ENCODE data around the gene TGFBR3.

TGFBR3 gene

DNA sequence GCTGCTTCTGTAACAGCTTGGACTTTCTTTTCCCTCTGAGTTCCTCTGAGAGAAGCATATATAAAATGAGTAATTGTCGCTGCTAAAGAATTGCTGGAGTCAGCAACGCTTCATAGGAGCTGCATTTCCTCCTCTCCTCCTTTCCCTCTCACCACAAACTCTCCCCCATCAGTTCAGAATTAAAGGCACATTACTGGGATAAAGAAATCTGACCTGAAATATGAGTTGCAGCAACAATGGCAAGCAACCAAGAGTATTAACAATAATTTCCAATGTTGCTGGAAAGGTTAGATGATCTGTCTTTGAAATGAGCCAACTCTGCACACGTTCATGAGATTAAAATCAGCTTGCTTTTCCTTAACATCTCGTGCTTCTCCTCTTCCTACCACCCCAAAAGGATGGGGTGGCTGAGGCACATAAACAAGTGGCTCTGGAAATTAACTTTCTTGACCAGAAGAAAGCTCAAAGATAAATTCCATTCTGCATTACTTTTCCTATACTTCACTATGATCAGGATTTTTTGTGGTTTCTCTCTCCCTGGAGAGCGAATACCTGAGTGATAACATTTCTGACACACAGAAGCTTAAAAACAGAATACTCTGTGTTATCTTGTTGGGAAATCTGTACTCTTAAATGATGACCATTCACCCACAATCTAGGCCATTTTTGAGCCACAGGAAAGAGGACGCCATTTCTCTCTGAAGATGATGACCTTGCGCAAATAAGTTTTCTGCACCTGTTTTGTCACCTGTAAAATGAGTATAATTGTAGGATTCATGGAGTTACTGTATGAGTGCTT, 90.2 kb downstream of the TGFBR3 start:
- no peak overlapping the region for H3K4me3 Mint-ChIP-seq
- no peaks in the 10 kb centered on the region for H3K9me3 Mint-ChIP-seq (ENCODE audit: low read depth)
- H3K27ac Mint-ChIP-seq, result no peak overlapping the region
- no peaks in the 10 kb centered on the region for H3K27me3 Mint-ChIP-seq
- peaks cover 36% of the 10 kb centered on the region for H3K4me1 Mint-ChIP-seq (ENCODE audit: low read depth)
- peaks cover 7% of the 10 kb centered on the region for H3K36me3 Mint-ChIP-seq

DNA sequence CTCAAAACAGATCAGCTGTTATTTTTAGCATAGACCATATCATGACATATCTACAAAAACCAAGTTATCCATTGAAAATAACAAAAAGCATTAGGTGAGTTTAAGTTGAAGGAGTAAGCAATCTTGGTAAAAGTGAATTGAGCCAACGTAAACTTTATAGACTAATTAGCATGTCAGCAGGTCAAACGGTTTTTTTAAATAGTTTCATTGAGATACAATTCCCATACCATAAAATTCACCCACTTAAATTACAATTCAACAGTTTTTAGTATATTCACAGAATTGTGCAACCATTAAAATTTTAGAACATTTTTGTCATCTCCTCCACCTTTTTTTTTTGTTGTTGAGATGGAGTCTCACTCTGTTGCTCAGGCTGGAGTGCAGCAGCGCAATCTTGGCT, 92.1 kb downstream of the TGFBR3 start:
- Mint-ChIP-seq H3K4me1 (ENCODE audit: low read depth) (peaks cover 41% of the 10 kb centered on the region), H3K27ac (no peak overlapping the region), H3K4me3 (no peak overlapping the region), H3K27me3 (no peaks in the 10 kb centered on the region), H3K9me3 (ENCODE audit: low read depth) (no peaks in the 10 kb centered on the region), H3K36me3 (peaks cover 10% of the 10 kb centered on the region)

DNA sequence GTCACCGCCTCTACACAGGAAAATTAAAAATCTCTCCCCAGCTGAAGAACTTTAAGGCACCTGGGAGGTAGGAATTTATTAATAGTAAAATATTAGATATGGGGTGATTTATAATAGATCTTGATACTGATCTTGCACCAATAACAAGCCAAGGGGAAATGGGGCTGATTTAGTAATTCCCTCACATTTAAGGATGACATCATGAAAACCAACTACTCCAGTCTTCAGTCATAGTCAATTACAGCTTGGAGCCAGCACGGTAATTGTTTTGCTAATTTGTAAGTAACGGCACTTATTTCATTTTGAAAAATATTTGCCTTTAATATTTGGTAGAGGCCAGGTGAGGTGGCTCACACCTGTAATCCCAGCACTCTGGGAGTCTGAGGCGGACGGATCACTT, 92.8 kb downstream of the TGFBR3 start:
- no peak overlapping the region for H3K4me3 Mint-ChIP-seq
- peaks cover 10% of the 10 kb centered on the region for H3K36me3 Mint-ChIP-seq
- no peaks in the 10 kb centered on the region for H3K9me3 Mint-ChIP-seq (ENCODE audit: low read depth)
- peaks cover 40% of the 10 kb centered on the region for H3K4me1 Mint-ChIP-seq (ENCODE audit: low read depth)
- H3K27ac Mint-ChIP-seq, result no peak overlapping the region
- H3K27me3 Mint-ChIP-seq, result no peaks in the 10 kb centered on the region

- Mint-ChIP-seq H3K9me3 (ENCODE audit: low read depth) (no peaks in the 10 kb centered on the region), H3K36me3 (peaks cover 10% of the 10 kb centered on the region), H3K4me1 (ENCODE audit: low read depth) (peaks cover 38% of the 10 kb centered on the region), H3K27me3 (no peaks in the 10 kb centered on the region), H3K4me3 (no peak overlapping the region), H3K27ac (no peak overlapping the region)
Measured at GRCh38 chr1:91792489-91793071, 93.4 kb downstream of the TGFBR3 start.

- no peaks in the 10 kb centered on the region for H3K9me3 Mint-ChIP-seq (ENCODE audit: low read depth)
- no peak overlapping the region for H3K4me3 Mint-ChIP-seq
- peaks cover 38% of the 10 kb centered on the region for H3K4me1 Mint-ChIP-seq (ENCODE audit: low read depth)
- no peaks in the 10 kb centered on the region for H3K27me3 Mint-ChIP-seq
- no peak overlapping the region for H3K27ac Mint-ChIP-seq
- peaks cover 10% of the 10 kb centered on the region for H3K36me3 Mint-ChIP-seq
Measured at GRCh38 chr1:91791691-91792488, 94.1 kb downstream of the TGFBR3 start.

DNA sequence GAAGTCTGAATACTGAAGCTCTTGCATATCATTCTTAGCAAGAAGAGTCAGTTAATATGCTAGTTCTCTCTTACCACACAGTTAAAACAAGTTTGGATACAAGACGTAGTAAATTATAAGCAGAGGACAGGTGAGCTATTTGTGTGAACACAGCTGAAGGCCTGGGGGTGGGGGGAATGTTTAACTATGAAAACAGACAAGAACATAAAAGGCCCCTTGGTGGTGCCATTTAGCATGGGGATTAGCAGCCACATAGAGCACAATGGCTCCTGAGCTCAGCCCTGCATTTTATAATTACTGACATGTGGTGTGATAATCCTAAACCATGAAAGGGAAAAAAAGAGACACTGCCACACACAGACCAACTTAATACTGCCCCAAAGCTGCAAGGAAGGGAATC, 94.8 kb downstream of the TGFBR3 start:
- no peaks in the 10 kb centered on the region for H3K27me3 Mint-ChIP-seq
- H3K27ac Mint-ChIP-seq, result no peak overlapping the region
- H3K4me1 Mint-ChIP-seq (ENCODE audit: low read depth), result peaks cover 38% of the 10 kb centered on the region
- peak overlapping the region; percentile 3 for H3K4me3 Mint-ChIP-seq
- H3K9me3 Mint-ChIP-seq (ENCODE audit: low read depth), result no peaks in the 10 kb centered on the region
- H3K36me3 Mint-ChIP-seq, result peaks cover 9% of the 10 kb centered on the region

DNA sequence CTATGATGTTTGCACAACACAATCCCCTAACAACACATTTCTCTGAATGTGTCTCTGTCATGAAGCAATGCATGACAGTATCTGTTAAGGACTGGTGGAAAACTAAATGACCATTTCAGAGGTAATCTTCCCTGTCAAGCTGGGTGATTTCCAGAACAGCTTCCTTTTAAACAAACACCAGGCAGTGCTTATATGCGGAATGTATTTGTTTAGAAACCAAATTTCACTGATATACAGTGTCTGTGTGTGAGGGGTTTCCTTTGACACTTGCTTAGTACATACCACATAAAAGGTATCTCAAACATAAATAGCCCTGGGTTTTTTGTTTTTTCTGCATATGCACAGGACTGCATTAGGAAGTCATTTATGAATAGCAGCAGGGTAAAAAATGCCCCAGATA, 95.6 kb downstream of the TGFBR3 start:
- Mint-ChIP-seq H3K27me3 (no peaks in the 10 kb centered on the region), H3K4me3 (no peak overlapping the region), H3K9me3 (ENCODE audit: low read depth) (no peaks in the 10 kb centered on the region), H3K4me1 (ENCODE audit: low read depth) (peaks cover 38% of the 10 kb centered on the region), H3K27ac (no peak overlapping the region), H3K36me3 (peaks cover 11% of the 10 kb centered on the region)

DNA sequence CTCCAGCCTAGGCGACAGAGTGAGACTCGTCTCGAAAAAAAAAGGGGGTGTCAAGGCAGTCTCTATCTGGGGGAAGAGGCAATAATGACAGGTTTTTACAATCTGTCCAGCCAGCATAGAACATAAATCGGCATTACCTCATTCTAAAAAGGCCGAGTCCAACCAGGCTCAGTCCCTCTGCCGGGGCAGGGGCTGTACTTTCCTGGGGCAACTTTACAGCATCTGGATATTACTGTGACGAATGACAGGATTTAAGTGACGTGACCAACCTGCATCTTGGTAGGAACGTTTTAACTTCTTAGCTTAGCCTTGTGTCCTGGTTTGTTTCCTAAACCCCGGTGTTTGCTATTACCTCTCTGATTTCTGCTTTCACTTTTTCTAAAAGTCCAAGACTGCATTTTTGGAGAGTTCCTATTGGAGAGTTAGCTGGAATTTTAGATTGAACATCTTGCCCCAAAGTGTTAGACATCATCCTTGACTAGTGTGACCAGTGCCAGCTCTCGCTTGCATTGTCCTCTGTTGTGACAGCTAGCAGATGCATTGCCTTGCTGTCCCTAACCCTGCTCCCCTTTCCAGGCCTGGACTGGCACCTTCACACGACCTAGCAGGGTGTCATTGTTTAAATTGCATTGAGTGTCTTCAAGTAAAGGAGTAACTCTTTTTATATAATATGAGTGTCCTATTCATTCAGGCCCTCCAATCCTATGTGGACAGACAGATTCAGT, 96.5 kb downstream of the TGFBR3 start:
- peaks cover 38% of the 10 kb centered on the region for H3K4me1 Mint-ChIP-seq (ENCODE audit: low read depth)
- no peaks in the 10 kb centered on the region for H3K9me3 Mint-ChIP-seq (ENCODE audit: low read depth)
- peaks cover 10% of the 10 kb centered on the region for H3K36me3 Mint-ChIP-seq
- H3K27me3 Mint-ChIP-seq, result no peaks in the 10 kb centered on the region
- H3K4me3 Mint-ChIP-seq, result no peak overlapping the region
- H3K27ac Mint-ChIP-seq, result no peak overlapping the region

DNA sequence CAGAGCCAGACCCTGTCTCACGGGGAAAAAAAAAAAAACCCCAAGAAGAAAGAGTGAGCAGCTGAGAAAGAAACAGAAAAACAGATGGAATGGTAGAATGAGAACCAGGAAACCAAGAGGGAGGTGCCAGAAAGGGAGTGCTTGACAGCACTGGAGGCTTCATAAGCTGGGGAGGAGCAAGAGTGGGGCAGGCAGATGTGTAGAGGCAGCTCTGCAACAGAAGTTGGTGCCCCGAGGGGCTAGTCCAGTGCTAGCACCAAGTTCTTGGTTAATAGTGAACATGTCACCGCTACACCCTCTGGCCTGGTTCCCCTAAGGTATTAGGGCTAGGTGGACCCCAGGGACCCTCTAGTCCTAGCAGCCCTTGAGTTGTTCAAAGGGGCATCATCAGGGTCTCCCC, 98.0 kb downstream of the TGFBR3 start:
- Mint-ChIP-seq H3K4me3 (no peak overlapping the region), H3K27me3 (no peaks in the 10 kb centered on the region), H3K4me1 (ENCODE audit: low read depth) (peaks cover 36% of the 10 kb centered on the region), H3K27ac (no peak overlapping the region), H3K36me3 (peaks cover 7% of the 10 kb centered on the region), H3K9me3 (ENCODE audit: low read depth) (no peaks in the 10 kb centered on the region)

DNA sequence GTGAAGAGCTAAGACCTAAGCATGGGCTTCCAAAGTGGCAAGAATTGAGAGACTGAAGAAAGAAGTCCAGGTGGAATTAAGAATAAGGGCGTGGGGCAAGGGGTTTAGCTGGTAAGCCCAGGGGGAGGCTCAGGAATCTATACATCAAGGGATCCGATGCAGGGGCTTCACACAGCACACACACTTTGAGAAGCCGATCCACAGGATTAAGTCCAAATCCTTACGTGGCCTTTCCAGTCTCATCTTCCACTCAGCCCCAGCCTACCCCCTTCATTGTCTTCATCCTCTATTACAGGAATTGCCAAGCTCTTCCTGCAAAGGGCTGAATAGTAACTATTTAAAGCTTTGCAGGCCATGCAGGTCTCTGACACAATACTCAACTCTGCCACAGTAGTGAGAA, 101.3 kb downstream of the TGFBR3 start:
- no peaks in the 10 kb centered on the region for H3K27me3 Mint-ChIP-seq
- no peak overlapping the region for H3K27ac Mint-ChIP-seq
- H3K4me1 Mint-ChIP-seq (ENCODE audit: low read depth), result peaks cover 6% of the 10 kb centered on the region
- peaks cover 12% of the 10 kb centered on the region for H3K36me3 Mint-ChIP-seq
- H3K9me3 Mint-ChIP-seq (ENCODE audit: low read depth), result no peaks in the 10 kb centered on the region
- no peak overlapping the region for H3K4me3 Mint-ChIP-seq

GRCh38 chr1:91784191-91784590, 101.8 kb downstream of the TGFBR3 start:
- Mint-ChIP-seq H3K9me3 (ENCODE audit: low read depth) (no peaks in the 10 kb centered on the region), H3K27ac (no peak overlapping the region), H3K36me3 (peaks cover 11% of the 10 kb centered on the region), H3K4me3 (no peak overlapping the region), H3K4me1 (ENCODE audit: low read depth) (peaks cover 4% of the 10 kb centered on the region), H3K27me3 (no peaks in the 10 kb centered on the region)

DNA sequence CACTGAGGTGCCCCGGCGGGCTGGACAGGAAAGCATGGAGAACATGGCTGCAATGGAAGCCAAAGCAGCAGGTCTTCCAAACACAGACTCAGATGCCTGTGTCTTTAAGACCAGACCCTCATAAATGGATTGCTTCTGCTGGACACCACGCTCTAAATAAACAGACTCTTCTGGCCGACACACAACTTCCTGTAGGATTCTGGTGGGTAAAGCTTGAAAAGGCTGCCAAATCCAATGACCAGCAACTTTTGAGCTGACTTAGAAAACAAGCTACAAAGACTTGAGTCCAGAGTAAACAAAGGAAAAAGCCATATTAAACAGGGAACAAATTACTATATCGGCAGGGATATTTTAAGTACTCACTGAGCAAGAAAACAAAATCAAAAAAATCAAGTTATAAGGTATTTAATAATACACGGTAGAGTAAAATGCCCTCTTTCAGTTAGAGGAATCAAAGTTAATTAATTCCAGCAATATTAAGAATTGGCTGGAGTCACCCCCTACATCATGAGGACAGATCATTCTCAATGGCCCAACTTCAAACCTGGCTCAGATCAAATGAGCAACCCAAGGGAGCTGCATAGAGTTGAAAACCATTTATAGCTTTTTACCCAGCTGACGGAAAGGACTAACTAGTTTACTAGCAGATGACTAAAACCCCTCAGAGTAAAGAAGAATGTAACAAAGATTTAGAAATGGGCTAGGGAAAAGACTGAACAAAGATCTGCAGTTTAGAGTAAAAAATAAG, 102.4 kb downstream of the TGFBR3 start:
- Mint-ChIP-seq H3K4me1 (ENCODE audit: low read depth) (peaks cover 4% of the 10 kb centered on the region), H3K36me3 (peaks cover 11% of the 10 kb centered on the region), H3K27ac (no peak overlapping the region), H3K9me3 (ENCODE audit: low read depth) (no peaks in the 10 kb centered on the region), H3K27me3 (no peaks in the 10 kb centered on the region), H3K4me3 (no peak overlapping the region)

DNA sequence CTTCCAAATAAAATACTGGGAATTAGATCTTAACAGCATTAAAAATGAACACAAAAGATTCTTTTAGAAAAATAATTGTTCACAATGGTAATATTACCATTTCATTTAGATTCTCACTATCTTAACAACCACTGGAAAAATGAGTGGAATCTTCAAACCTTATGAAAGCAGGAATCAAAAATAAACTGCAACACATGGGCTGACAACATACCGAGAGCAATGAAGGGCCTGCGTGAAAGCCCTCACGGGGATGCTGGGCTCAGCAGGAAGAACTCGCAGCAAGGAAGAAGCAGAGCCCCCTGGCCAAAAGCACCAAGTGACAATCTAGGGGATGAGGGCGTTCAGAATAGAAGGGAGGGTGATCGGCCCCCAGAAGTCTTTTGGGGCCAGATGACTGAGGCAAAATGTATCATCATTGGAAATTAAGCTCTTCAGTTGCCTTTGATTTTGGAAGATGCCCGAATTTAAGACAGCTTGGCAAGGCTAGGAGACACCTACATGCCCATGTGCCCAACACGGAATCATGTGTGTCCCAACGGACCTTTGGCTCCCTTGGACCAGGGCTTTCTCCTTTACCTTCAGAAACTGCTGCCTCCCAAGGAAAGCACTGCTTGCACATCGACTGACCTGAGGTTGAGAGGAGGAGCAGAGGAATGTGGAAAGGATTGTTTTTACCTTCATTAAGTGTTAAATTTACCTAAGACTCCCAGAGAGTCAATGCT, 103.9 kb downstream of the TGFBR3 start:
- Mint-ChIP-seq H3K36me3 (peaks cover 15% of the 10 kb centered on the region), H3K27me3 (no peaks in the 10 kb centered on the region), H3K27ac (no peak overlapping the region), H3K9me3 (ENCODE audit: low read depth) (no peaks in the 10 kb centered on the region), H3K4me3 (no peak overlapping the region), H3K4me1 (ENCODE audit: low read depth) (peaks cover 1% of the 10 kb centered on the region)

DNA sequence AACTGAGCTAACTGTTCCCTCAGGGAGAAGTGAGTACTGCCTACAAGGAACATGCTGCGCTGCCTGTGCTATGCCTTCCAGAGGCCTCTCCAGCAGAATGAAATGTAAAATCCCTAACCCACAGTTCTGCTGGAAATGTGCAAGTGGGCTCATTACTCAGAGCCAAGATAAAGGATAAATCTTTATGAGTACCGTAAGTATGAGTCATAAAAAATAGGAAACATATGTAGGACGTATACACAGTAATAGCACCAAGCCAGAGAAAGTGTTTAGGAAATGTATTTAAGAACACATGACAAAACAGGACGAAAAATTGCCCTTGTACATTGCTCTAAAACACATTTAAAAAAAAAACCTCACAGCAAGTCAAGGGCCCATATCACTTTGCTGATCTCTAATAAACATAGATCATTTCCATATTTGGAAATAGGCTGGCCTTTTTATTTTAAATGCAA, 104.6 kb downstream of the TGFBR3 start:
- peaks cover 18% of the 10 kb centered on the region for H3K36me3 Mint-ChIP-seq
- no peak overlapping the region for H3K27ac Mint-ChIP-seq
- no peak overlapping the region for H3K4me3 Mint-ChIP-seq
- peaks cover 1% of the 10 kb centered on the region for H3K4me1 Mint-ChIP-seq (ENCODE audit: low read depth)
- H3K9me3 Mint-ChIP-seq (ENCODE audit: low read depth), result no peaks in the 10 kb centered on the region
- no peaks in the 10 kb centered on the region for H3K27me3 Mint-ChIP-seq

Measured in activated naive CD8-positive, alpha-beta T cell (primary cell).